Pancreas (tissue), 10 donors: ENCODE results near the gene ZFP92. TPM values are rescaled to one million over a fixed set of nuclear protein-coding genes. Genes with fewer than 3 reads are reported as not detected.

Source experiments
- ATAC-seq, 4 donors: fragments of 200-7000 bp; cut with Tn5 transposase; one replicate each; pipeline versions ENCODE4 v1.8.0 to v1.9.1; 2020; ENCODE audit warnings: mild to moderate bottlenecking in 4 of 4, moderate library complexity in 4 of 4
- DNase-seq, 6 donors: peaks; one replicate each; pipeline ENCODE4 v3.0.0-alpha.2; 2020
- FAIRE-seq: peaks from 2 replicates; lab custom pipeline; 2012; peaks lifted over from hg19 to GRCh38; lab: Jason Lieb, UNC
- H3K27ac ChIP-seq, 4 donors: fragments of 200-600 bp; sonication (generic); 1 replicate in 3 of 4; 2 replicates in 1 of 4; pipeline versions ENCODE4 v1.5.0 to v1.8.0; 2020
- H3K27me3 ChIP-seq, 4 donors: fragments of 200-600 bp; one replicate each; pipeline ENCODE4 v1.8.0; 2021
- H3K36me3 ChIP-seq, 3 donors: fragments of 200-600 bp; sonication (generic) in 1 of 3; one replicate each; pipeline versions ENCODE4 v1.5.0 to v1.8.0; 2020 to 2021
- H3K4me1 ChIP-seq, 3 donors: fragments of 200-600 bp; one replicate each; pipeline ENCODE4 v1.8.0; 2021
- H3K4me3 ChIP-seq, 4 donors: fragments of 200-600 bp; sonication (generic) in 2 of 4; one replicate each; pipeline versions ENCODE4 v1.5.0 to v1.8.0; 2020 to 2021
- H3K9me3 ChIP-seq, 4 donors: fragments of 200-600 bp; one replicate each; pipeline ENCODE4 v1.8.0; 2021
- CTCF ChIP-seq, 4 donors: fragments of 200-600 bp; sonication (generic) in 3 of 4; IDR thresholded peaks; one replicate each; pipeline versions ENCODE4 v1.5.0 to v1.8.0; 2021; ENCODE audit warnings: antibody characterized with exemption in 4 of 4
- WGBS, 2 donors: extraction: QIAGEN DNeasy Blood & Tissue Kit; methylation state at CpG; one replicate each; pipeline ENCODE4 v1.1.7; 2013; 5-methylcytosine and 5-hydroxymethylcytosine counted together
- intact Hi-C, 3 donors: fragments of 100-400 bp; cut with DNase I; formaldehyde crosslinking; loops; one replicate each; pipeline versions ENCODE4 v1.11.1 to v1.14.2; 2022
- polyA plus RNA-seq, 2 donors: library from polyadenylated mRNA; stranded (reverse); fragments of 200-250 nt; gene quantifications; one replicate each; pipeline ENCODE4 v1.2.3, GENCODE V29; 2013
- total RNA-seq, 6 donors: library from RNA; stranded (reverse); fragmentation: NEBNext Ultra II Directional in 4 of 6; extraction: Animal tissue kit (Norgen Biotek cat#: 25700) in 4 of 6; gene quantifications; one replicate each; pipeline versions ENCODE4 v1.2.1 to v1.2.4, GENCODE V29; 2021 to 2023
- donor health status: healthy with polysubstance abuse.
- donor health status: DM: no; HTN: no; CAD: no; lungs with moderate emphysema.
- donor health status: DM: no; HTN: no; CAD: no.
- donor health status: control.
- donor health status: control.
- donor health status: Bipolar disorder and iron deficiency.
- donor health status: DM: yes; HTN: yes; CAD: no.
- donor health status: DM: no; HTN: no; CAD: no.
- donor health status: DM: no; HTN: no; CAD: no.
- donor health status: DM: yes; HTN: yes; CAD: no.

ZFP92 gene
- total and polyA plus RNA-seq, 8 donors = 0.28 to 1.00 (median 0.41) TPM

GRCh38 chrX:153448556-153449367 is 37.5 kb downstream of the ZFP92 start:
- FAIRE-seq = no peak
- no peak overlapping the region for H3K4me3 ChIP-seq
- no peaks in the 10 kb centered on the region for H3K27me3 ChIP-seq
- DNase-seq = no peak
- 87 to 96% methylated on average over 20 to 21 of the region's 21 CpGs for WGBS, 2 donors
- H3K36me3 ChIP-seq = no peaks in the 10 kb centered on the region
- intact Hi-C loops = no loop called here
- TF ChIP-seq CTCF (IDR thresholded peaks at IDR 0.05) = no peak
- no peak for ATAC-seq
- no peaks in the 10 kb centered on the region for H3K9me3 ChIP-seq
- no peaks in the 10 kb centered on the region for H3K4me1 ChIP-seq
- no peak overlapping the region for H3K27ac ChIP-seq

GRCh38 chrX:153449368-153450113 is 38.3 kb downstream of the ZFP92 start:
- no peak for TF ChIP-seq CTCF (IDR thresholded peaks at IDR 0.05)
- ATAC-seq = no peak
- Histone ChIP-seq H3K27ac (no peak overlapping the region), H3K4me3 (no peak overlapping the region), H3K4me1 (no peaks in the 10 kb centered on the region), H3K36me3 (no peaks in the 10 kb centered on the region), H3K27me3 (no peaks in the 10 kb centered on the region), H3K9me3 (no peaks in the 10 kb centered on the region)
- no peak for FAIRE-seq
- WGBS, 2 donors = 76 to 88% methylated on average over 15 of the region's 15 CpGs
- peak in 1 of 6 donors; percentile 50 for DNase-seq
- intact Hi-C loops = no loop called here

GRCh38 chrX:153450114-153450948 is 39.1 kb downstream of the ZFP92 start:
- ATAC-seq (no peak), DNase-seq (no peak), FAIRE-seq (no peak)
- Histone ChIP-seq H3K36me3 (no peaks in the 10 kb centered on the region), H3K9me3 (no peaks in the 10 kb centered on the region), H3K4me3 (no peak overlapping the region), H3K27me3 (no peaks in the 10 kb centered on the region), H3K4me1 (no peaks in the 10 kb centered on the region), H3K27ac (no peak overlapping the region)
- intact Hi-C loops = no loop called here
- TF ChIP-seq CTCF (IDR thresholded peaks at IDR 0.05) = no peak
- 80 to 94% methylated on average over 26 of the region's 26 CpGs for WGBS, 2 donors

GRCh38 chrX:153450949-153451277 is 39.6 kb downstream of the ZFP92 start:
- no peak for TF ChIP-seq CTCF (IDR thresholded peaks at IDR 0.05)
- Histone ChIP-seq H3K4me1 (no peaks in the 10 kb centered on the region), H3K36me3 (no peaks in the 10 kb centered on the region), H3K9me3 (no peaks in the 10 kb centered on the region), H3K4me3 (no peak overlapping the region), H3K27me3 (no peaks in the 10 kb centered on the region), H3K27ac (no peak overlapping the region)
- intact Hi-C loops = no loop called here
- WGBS, 2 donors = 74 to 88% methylated on average over 8 of the region's 8 CpGs
- FAIRE-seq (no peak), ATAC-seq (no peak), DNase-seq (no peak)
